Activated naive CD8-positive, alpha-beta T cell treated with anti-CD3 and anti-CD28 coated beads, Interleukin-2, amount 50 U/mL, for 16 hours (primary cell): ENCODE measurements around the gene AKR1B15.
"Not testable (repeated sequence)": the region's sequence is repeated elsewhere in the genome, so short reads cannot be mapped to it uniquely, and the experiment has no call there.

Experiments
- DNase-seq: peaks from one replicate; pipeline ENCODE4 v3.0.0-alpha.2; 2020; ENCODE audit warnings: low read depth, low spot score

AKR1B15 gene

GRCh38 chr7:134532954-134533218 lies 16.0 kb upstream of the AKR1B15 start:
- no peak for DNase-seq

DNA sequence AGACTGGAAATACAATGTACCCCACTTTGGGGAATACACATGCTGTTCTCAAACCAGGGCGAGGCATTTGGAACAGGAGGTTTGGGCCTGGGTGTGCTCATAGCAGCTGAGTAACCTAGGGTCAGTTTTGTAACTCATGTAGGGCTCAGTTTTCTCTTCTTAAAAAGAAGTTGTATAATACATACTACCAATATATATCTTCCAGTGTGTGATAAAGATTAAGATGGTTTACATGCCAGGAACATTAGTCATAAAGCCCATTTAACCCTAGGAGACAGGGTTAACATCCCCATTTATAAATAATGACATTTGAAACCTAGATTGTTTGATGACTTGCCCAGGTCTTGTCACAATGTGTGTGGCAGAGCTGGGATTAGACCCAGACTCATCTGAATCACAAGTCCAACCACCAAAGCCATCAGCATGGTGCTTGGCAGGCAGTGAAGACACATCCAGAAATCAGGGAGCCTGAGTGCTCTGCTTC lies 15.6 kb upstream of the AKR1B15 start:
- no peak for DNase-seq

DNA sequence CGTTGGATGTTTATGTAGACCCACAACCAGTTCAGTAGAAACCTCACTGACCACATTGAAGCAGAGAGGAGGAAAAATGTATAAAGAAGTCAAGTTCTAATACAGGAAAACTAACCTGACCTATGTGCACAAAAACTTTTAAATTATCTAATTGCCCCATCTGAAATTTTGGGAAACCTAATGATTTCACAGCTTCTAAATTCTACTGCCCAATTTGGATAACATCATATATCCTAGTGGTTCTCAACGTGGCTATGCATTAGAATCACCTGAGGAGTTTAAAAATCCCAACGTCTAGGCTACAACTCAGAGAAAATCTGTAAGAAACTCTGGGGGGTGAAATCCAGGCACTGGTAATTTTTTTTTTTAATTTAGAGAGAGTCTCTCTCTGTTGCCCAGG lies 14.3 kb upstream of the AKR1B15 start:
- DNase-seq: no peak

DNA sequence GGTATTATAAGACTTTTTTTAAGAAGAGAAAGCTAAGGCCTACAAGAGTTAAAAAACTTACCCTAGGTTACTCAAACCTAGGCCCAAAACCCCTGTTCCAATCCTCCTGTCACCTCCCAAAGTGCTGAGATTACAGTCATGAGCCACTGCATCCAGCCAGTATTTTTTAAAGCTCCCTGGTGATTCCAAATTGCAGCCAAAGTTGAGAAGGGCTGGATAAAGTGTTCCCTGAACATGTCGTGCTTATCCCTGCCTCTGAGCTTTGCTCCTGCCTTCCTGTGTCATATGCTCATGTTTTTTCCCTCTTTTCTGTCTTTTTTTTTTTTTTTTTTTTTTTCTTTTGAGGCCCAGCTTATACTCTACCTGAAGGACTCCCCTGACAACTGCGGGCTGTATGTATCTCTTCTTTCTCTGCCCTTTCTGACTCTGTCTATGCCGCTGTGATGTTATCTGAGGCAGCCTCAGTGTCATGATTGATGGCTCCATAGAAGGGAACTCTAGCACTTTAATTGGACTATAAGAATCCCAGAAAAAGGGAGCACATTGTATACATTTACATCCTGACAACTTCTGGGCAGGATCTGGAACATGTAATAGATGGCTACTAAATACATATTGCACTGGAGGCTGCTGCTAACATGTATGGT lies 13.5 kb upstream of the AKR1B15 start:
- DNase-seq: no peak

DNA sequence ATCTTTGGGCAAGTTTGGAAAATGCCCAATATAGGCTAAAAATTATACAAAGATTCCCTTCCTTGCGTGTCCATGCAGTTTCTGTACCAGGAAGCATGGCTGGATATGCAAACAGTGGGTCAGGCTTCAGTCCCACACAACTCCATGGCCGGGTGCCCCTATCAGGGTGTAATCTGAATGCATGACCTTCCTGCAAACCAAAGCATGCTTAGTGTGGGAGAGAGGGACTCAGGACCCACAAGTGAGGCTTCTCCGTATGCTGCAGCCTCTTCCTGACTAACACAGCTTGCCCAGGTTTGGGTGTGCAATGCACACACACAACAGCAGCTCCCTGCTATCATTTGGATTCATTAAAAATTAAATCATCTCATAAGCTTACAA lies 13.0 kb upstream of the AKR1B15 start:
- no peak for DNase-seq

DNA sequence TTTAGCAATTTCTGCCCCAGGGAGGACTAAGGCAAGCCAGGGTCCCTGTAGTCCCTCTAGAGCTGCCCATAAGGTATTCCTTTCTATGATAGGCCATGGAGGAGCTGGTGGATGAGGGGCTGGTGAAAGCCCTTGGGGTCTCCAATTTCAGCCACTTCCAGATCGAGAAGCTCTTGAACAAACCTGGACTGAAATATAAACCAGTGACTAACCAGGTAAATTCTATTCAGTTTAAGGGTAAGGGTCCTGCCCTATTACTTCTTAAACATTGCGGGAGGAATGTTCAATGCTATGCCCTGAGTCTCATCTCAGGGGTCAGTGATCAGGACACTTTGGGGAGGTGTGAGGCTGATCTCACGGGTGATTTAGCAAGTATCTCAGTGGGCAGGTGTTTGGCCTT lies 12.4 kb upstream of the AKR1B15 start:
- not testable (repeated sequence) for DNase-seq

DNA sequence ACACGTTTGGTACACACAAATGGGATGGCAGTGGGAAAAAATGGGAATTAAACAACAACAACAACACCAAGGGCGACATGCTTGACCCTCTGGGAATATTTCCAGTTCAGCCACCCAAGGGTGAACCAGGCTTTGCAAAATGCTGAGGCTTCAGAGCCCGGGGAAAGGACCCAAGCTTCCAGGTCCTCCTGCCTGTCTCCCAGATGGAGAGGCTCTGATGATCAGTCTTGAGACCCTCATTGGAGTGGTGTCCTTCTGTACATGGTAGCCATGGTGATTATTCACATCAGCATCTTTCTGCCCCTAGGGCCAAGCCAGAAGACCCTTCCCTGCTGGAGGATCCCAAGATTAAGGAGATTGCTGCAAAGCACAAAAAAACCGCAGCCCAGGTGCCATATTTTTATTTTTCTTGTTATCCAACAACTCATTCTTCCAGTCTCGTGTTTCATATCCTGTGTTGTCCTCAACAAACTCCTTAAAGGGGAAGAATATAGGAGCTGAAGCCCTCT lies 11.6 kb upstream of the AKR1B15 start:
- DNase-seq: not testable (repeated sequence)

- DNase-seq: no peak
These were observed 9.4 kb upstream of the AKR1B15 start for GRCh38 chr7:134539380-134540004.

DNA sequence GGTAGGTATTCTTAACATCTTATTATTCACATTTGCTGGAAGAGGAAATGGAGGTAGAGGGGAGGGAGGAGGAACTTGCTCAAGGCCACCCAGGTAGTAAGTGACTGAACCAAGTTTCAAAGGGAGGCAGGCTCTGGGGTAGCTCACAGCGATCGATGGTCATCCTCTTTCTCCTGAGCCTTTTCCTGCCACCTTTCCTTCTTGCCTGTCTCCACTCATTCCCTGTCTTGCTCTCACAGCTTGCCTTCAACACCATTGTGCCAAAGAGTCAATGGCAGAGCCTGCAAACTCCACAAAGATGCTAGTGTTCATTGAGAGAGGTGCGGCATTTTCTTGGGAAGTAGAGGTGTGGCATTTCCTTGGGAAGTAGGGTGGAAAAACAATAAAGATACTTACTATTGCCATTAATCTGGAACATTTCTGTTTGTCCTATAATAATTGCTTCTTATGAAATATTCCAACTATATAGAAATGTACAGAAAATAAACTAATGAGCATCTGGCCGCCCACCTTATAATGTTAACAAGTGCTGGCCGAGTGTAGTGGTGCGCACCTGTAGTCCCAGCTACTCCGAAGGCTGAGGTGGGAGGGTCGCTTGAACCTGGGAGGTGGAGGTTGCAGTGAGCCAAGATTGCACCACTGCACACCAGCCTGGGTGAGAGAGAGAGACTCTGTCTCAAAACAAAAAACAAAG lies 7.3 kb upstream of the AKR1B15 start:
- not testable (repeated sequence) for DNase-seq

GRCh38 chr7:134542195-134542771 lies 6.6 kb upstream of the AKR1B15 start:
- DNase-seq: no peak

DNA sequence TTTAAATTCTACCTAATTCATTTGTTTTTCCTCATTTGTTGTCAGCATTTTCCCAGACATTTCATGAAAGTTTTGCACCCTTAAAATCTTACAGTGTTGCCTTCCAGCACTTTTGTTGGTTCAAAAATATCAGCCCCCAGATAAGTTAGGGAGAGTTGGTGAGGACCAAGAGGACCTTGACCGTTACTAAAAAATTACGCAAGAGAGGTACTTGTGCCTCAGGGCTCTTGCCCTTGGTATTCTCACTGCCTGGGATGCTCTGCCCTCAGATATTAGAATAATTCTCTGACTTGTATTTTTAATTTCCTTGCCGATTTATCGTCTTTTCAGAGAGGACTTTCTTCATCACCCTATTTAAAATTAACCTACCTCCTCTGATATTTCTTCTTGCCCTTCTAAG lies 3.5 kb upstream of the AKR1B15 start:
- no peak for DNase-seq

DNA sequence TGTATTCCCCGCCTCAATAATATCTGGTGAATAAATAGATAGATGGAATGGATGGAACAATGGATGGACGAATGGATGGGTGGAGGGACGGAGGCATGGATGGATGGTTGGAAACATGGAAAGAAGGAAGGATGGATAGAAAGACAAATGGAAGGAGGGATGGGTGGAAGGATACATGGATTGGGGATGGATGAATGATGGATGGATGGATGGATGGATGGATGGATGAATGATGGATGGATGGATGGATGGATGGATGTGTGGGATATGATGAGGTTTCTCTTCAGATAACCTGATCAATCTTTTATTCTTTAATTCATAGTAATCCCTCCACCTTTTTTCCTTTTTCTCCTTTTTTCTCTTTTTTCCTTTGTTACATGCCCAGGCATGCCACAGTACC lies 3.0 kb upstream of the AKR1B15 start:
- no peak for DNase-seq

- no peak for DNase-seq
These were observed 2.0 kb upstream of the AKR1B15 start for GRCh38 chr7:134546955-134547354.

GRCh38 chr7:134547397-134548054 lies 1.4 kb upstream of the AKR1B15 start:
- peak; percentile 31 for DNase-seq

DNA sequence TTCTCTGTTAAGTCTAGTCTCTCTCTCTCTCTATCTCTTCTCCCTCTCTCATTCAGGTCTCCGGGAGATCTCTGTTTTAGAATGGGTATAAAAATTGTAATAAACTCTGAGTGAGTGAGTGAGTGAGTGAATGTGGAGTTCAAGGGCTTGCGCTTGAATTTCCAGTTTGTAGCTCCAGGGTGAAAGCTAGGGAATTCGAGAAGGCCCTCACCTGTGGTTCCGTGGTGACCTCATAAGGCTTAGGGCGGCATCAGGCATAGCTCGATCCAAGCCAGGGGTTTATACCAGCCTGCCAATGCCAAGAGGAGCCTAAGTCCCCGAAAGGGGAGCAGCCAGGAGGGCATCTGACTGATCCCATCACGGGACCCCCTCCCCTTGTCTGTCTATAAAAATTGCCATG lies 456 bp downstream of the AKR1B15 start:
- DNase-seq: no peak

DNA sequence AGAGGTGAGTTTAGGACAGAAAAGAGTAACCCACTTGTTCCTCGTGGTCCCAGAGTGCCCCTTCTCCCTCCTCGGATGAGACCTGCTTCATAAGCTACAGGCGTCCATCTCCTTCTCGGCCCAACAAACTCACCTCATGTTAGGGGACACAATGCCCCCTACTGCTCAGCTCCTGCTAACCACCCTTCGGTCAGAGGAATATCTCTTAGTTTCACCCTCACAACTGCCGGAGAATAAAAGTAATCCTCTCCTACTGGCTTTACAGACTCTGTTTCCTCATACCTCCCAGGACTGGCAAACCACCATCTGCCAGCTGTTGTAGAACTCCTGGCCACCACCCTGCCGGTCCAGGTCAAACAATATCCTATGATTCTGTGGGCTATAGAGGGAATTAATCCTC lies 3.2 kb downstream of the AKR1B15 start:
- no peak for DNase-seq

GRCh38 chr7:134553976-134554375 lies 5.1 kb downstream of the AKR1B15 start:
- DNase-seq: no peak

GRCh38 chr7:134554417-134554966 lies 5.6 kb downstream of the AKR1B15 start:
- DNase-seq: no peak

DNA sequence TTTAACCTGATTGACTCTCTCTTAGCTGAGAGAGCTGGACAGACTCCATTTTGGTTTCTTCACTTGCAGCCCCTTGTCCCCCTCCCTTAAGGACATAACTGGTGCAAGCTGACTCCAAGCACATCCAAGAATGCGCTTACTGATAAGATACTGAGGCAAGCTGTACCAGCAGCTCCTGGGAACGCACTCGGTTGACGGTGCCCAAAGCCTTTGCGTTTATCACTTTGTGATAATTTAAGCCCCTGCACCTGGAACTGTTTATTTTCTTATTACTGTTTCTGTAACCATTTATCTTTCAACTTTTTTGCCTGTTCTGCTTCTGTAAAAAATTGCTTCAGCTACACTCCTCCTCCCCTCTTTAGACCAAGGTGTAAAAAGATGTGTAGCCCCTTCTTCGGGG lies 8.5 kb downstream of the AKR1B15 start:
- no peak for DNase-seq

GRCh38 chr7:134558370-134558769 lies 9.5 kb downstream of the AKR1B15 start:
- DNase-seq: no peak

DNA sequence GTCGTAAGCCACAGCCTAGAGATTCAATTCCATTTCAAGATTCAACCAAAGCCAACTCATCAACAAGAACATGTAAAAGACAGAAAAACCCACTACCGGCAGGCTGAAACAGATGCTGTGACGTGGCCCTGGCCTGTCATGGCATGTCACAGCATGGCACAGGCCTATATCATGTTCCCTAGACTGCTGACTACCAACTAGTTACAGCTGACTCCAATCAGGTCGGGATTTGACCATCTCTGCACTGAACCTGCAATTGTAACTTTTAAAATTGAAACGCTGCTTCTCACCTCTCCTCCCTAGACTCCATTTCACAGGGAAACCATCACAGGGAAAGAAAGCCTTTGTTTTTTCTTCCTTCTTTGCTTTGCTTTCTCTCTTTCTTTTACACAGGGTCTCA lies 12.7 kb downstream of the AKR1B15 start:
- not testable (repeated sequence) for DNase-seq

- DNase-seq: no peak
These were observed 13.2 kb downstream of the AKR1B15 start for GRCh38 chr7:134562136-134562535.
